Ovary (tissue), 9 donors: ENCODE data around the gene PRRT1. TPM values are rescaled to one million over a fixed set of nuclear protein-coding genes. Genes with fewer than 3 reads are reported as not detected.

Experiments
- DNase-seq, 5 donors: peaks; one replicate each; pipeline ENCODE4 v3.0.0-alpha.2; 2019 to 2020
- H3K27ac ChIP-seq, 2 donors: fragments of 200-600 bp; one replicate each; pipeline versions ENCODE4 v1.5.1 to v1.8.0; 2019 to 2022
- H3K27me3 ChIP-seq: fragments of 200-600 bp; one replicate; pipeline ENCODE4 v1.8.0; 2022
- H3K36me3 ChIP-seq: fragments of 200-600 bp; sonication (generic); one replicate; pipeline ENCODE4 v1.5.1; 2019
- H3K4me1 ChIP-seq: one replicate; pipeline ENCODE4 v1.8.1; 2013; ENCODE audit warnings: mild to moderate bottlenecking, moderate library complexity; ENCODE audit not compliant: insufficient read depth
- H3K4me3 ChIP-seq: fragments of 200-600 bp; sonication (generic); one replicate; pipeline ENCODE4 v1.5.1; 2017
- H3K9me3 ChIP-seq, 2 donors: fragments of 200-600 bp in 1 of 2; sonication (generic) in 1 of 2; one replicate each; pipeline versions ENCODE4 v1.5.1 to v1.8.1; 2013 to 2019; ENCODE audit warnings: mild to moderate bottlenecking in 1 of 2, moderate library complexity in 1 of 2
- CTCF ChIP-seq, 3 donors: fragments of 450-650 bp in 2 of 3; fragments of 200-600 bp in 1 of 3; IDR thresholded peaks; one replicate each; pipeline versions ENCODE4 v1.5.1 to v1.8.0; 2016 to 2022; ENCODE audit warnings: antibody characterized with exemption in 3 of 3, mild to moderate bottlenecking in 1 of 3
- EP300 ChIP-seq: sonication (generic); formaldehyde crosslinking; IDR thresholded peaks from one replicate; pipeline ENCODE4 v1.6.1; 2017; ENCODE audit warnings: antibody characterized with exemption
- POLR2A ChIP-seq: fragments of 450-650 bp; IDR thresholded peaks from one replicate; pipeline ENCODE4 v1.6.1; 2017; ENCODE audit warnings: antibody characterized with exemption, mild to moderate bottlenecking, moderate library complexity
- WGBS, 3 donors: extraction: QIAGEN DNeasy Blood & Tissue Kit in 1 of 3; methylation state at CpG; one replicate each; pipeline versions ENCODE4 v1.1.5 to v1.1.7; 2013 to 2017; 5-methylcytosine and 5-hydroxymethylcytosine counted together
- intact Hi-C, 4 donors: fragments of 100-400 bp; cut with DNase I; formaldehyde crosslinking; loops; one replicate each; pipeline versions ENCODE4 v1.11.0 to v1.15.1; 2022 to 2023
- polyA plus RNA-seq, 2 donors: library from polyadenylated mRNA; stranded (reverse); fragments of 200-250 nt in 1 of 2; fragments of 350-450 nt in 1 of 2; fragmentation: Illumina TruSeq in 1 of 2; extraction: RNeasy Lipid Tissue Mini Kit (QIAGEN cat#74804) in 1 of 2; gene quantifications; one replicate each; pipeline ENCODE4 v1.2.3, GENCODE V29; 2013 to 2014
- total RNA-seq, 7 donors: library from RNA; depleted of rRNA in 2 of 7; stranded (reverse); fragments of >200 nt in 2 of 7; fragmentation: NEBNext Ultra II Directional in 3 of 7; extraction: Animal tissue kit (Norgen Biotek cat#: 25700) in 3 of 7; gene quantifications; one replicate each; pipeline versions ENCODE4 v1.1.0 to v1.2.4, GENCODE V29; 2016 to 2023
- donor health status: DM: no; HTN: no; CAD: no; lungs with moderate emphysema.
- donor health status: DM: no; HTN: no; CAD: no.
- donor health status: Bipolar disorder and iron deficiency.
- donor health status: DM: yes; HTN: yes; CAD: no.
- donor health status: DM: no; HTN: no; CAD: no.
- donor health status: DM: yes; HTN: yes; CAD: no.

Gene PRRT1
- total and polyA plus RNA-seq, 9 donors = 2.4 to 44.1 (median 27.7) TPM

GRCh38 chr6:32109765-32110160 lies 42.0 kb downstream of the PRRT1 start:
- intact Hi-C loops = loop anchor here in 1 of 4 donors (10.0 kb wide), 1 partner anchor 205 kb away; the partner anchor contains the start of gene ZBTB12
- WGBS, 3 donors = 37 to 57% (median 39%) methylated on average over 6 of the region's 6 CpGs
- H3K27ac ChIP-seq = peak overlapping the region in 1 of 2 donors; percentile 81

GRCh38 chr6:32109114-32109764 lies 42.5 kb downstream of the PRRT1 start, which contains the start of gene TNXB:
TNXB (minus strand) TSS chr6:32109338; CDS start chr6:32098198, 11,140 bp downstream.
- intact Hi-C loops = no loop called here
- DNase-seq = peak in 4 of 5 donors; percentile 49 to 63 (median 53)
- H3K27ac ChIP-seq = peak within 1 kb of the TSS; percentile 78 to 82
- peak within 1 kb of the TSS; percentile 43 for H3K4me3 ChIP-seq
- H3K36me3 ChIP-seq = no peaks in the 10 kb centered on the region
- H3K9me3 ChIP-seq = no peaks in the 10 kb centered on the region
- no peaks in the 10 kb centered on the region for H3K27me3 ChIP-seq
- peaks cover 44% of the 10 kb centered on the region for H3K4me1 ChIP-seq
- WGBS, 3 donors = 2 to 6% (median 4%) methylated on average over 12 of the region's 12 CpGs
- TF ChIP-seq EP300 (no peak), POLR2A (no peak), CTCF (IDR thresholded peaks at IDR 0.05) (no peak)

More at GRCh38 chr6:32109765-32110160, 42.0 kb downstream of the PRRT1 start:
- no peak for TF ChIP-seq EP300
- no peak for TF ChIP-seq CTCF (IDR thresholded peaks at IDR 0.05)
- TF ChIP-seq POLR2A = no peak
- no peaks in the 10 kb centered on the region for H3K27me3 ChIP-seq
- H3K36me3 ChIP-seq = no peaks in the 10 kb centered on the region
- DNase-seq = no peak
- no peaks in the 10 kb centered on the region for H3K9me3 ChIP-seq
- H3K4me3 ChIP-seq = no peak overlapping the region
- H3K4me1 ChIP-seq = peaks cover 44% of the 10 kb centered on the region

- Histone ChIP-seq H3K27ac (peak overlapping the region; percentile 78 to 81), H3K4me3 (peak overlapping the region; percentile 43), H3K27me3 (no peaks in the 10 kb centered on the region), H3K36me3 (no peaks in the 10 kb centered on the region), H3K4me1 (peaks cover 43% of the 10 kb centered on the region), H3K9me3 (no peaks in the 10 kb centered on the region)
- 2 to 11% (median 3%) methylated on average over 6 of the region's 6 CpGs for whole genome bisulfite sequencing, 3 donors
- intact Hi-C loops = no loop called here
- no peak for DNase-seq
- TF ChIP-seq CTCF (IDR thresholded peaks at IDR 0.05) (no peak), POLR2A (no peak), EP300 (no peak)
Measured at GRCh38 chr6:32108727-32109113, 43.0 kb downstream of the PRRT1 start.

- TF ChIP-seq EP300 = peak; percentile 84
- TF ChIP-seq POLR2A = peak; percentile 47
- TF ChIP-seq CTCF (IDR thresholded peaks at IDR 0.05) = no peak
- Histone ChIP-seq H3K27me3 (no peaks in the 10 kb centered on the region), H3K27ac (peak overlapping the region; percentile 78 to 81), H3K4me3 (peak overlapping the region; percentile 43), H3K36me3 (no peaks in the 10 kb centered on the region), H3K9me3 (no peaks in the 10 kb centered on the region), H3K4me1 (peaks cover 38% of the 10 kb centered on the region)
- 0 to 1% (median 0%) methylated on average over 13 to 15 of the region's 15 CpGs for WGBS, 3 donors
- peak; percentile 78 to 88 (median 86) for DNase-seq
- intact Hi-C loops = no loop called here
Measured at GRCh38 chr6:32108094-32108627, 43.6 kb downstream of the PRRT1 start.
